ENCODE results near the gene EMX1. TPM values are rescaled to one million over a fixed set of nuclear protein-coding genes. Genes with fewer than 3 reads are reported as not detected.

EMX1 gene
- total RNA-seq, 1 experiment from 2014 or later, result not detected

DNA sequence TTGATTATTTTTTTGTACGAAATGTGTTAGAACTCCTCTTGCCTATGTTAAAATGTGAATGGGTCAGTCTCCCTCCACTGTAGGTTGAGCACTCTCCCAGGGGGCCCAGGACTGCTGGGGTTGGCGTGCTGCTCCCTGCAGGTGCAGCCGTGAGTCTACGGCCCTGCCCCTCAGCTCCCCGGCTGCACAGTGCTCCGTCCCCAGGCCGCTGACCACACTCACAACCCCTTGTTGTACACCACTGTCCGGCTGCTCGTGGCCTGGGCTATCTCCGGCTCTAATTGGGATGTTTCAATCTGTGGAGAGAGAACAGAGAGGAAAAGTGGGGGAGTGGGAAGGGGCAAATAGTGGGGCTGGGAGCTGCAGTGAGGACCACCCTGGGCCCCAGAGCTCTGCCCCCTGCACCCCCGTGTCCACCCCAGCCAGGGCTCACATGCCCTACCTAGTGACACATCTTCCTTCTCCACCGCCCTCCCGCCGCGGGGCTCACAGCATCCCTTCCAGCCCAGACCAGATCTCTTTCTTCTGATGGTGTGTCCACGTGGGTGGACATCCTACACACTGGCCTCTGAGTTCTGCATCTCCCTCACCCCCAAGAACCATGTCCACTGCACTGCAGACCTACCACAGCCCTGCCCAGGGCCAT, 27.6 kb downstream of the EMX1 start:
- Histone ChIP-seq H3K27ac (no peak overlapping the region), H3K36me3 (ENCODE audit: low read depth) (no peaks in the 10 kb centered on the region), H3K9me2 (ENCODE audit: insufficient read depth) (no peaks in the 10 kb centered on the region), H3K27me3 (ENCODE audit: insufficient read depth, low read depth) (no peaks in the 10 kb centered on the region), H3F3A (ENCODE audit: insufficient read depth, low read depth) (no peaks in the 10 kb centered on the region), H3K4me2 (no peak overlapping the region), H2AFZ (no peak overlapping the region), H3K79me2 (ENCODE audit: low read depth) (no peaks in the 10 kb centered on the region), H4K20me1 (ENCODE audit: insufficient read depth) (no peaks in the 10 kb centered on the region; the same call in 1 of the 2 replicates), H3K9me3 (ENCODE audit: insufficient read depth, low read depth) (no peaks in the 10 kb centered on the region), H3K4me3 (no peak overlapping the region), H3K4me1 (replicated peaks; ENCODE audit: insufficient read depth) (no peaks in the 10 kb centered on the region)
- POLR2A ChIA-PET (ENCODE audit: unreplicated experiment), result no interaction called here
- CTCF ChIA-PET, result no interaction called here
- intact Hi-C loops (cut with micrococcal nuclease; ENCODE audit: unreplicated experiment), result no loop called here
- no TSS peak for BruUV-seq (replicated peaks)
- TF ChIP-seq, protein P1, sequence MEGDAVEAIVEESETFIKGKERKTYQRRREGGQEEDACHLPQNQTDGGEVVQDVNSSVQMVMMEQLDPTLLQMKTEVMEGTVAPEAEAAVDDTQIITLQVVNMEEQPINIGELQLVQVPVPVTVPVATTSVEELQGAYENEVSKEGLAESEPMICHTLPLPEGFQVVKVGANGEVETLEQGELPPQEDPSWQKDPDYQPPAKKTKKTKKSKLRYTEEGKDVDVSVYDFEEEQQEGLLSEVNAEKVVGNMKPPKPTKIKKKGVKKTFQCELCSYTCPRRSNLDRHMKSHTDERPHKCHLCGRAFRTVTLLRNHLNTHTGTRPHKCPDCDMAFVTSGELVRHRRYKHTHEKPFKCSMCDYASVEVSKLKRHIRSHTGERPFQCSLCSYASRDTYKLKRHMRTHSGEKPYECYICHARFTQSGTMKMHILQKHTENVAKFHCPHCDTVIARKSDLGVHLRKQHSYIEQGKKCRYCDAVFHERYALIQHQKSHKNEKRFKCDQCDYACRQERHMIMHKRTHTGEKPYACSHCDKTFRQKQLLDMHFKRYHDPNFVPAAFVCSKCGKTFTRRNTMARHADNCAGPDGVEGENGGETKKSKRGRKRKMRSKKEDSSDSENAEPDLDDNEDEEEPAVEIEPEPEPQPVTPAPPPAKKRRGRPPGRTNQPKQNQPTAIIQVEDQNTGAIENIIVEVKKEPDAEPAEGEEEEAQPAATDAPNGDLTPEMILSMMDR (conservative IDR thresholded peaks at IDR 0.05), result no peak
- no peak for TF ChIP-seq EZH2 (IDR thresholded peaks at IDR 0.05; ENCODE audit: low read depth)
- DNase-seq, result no peak

DNA sequence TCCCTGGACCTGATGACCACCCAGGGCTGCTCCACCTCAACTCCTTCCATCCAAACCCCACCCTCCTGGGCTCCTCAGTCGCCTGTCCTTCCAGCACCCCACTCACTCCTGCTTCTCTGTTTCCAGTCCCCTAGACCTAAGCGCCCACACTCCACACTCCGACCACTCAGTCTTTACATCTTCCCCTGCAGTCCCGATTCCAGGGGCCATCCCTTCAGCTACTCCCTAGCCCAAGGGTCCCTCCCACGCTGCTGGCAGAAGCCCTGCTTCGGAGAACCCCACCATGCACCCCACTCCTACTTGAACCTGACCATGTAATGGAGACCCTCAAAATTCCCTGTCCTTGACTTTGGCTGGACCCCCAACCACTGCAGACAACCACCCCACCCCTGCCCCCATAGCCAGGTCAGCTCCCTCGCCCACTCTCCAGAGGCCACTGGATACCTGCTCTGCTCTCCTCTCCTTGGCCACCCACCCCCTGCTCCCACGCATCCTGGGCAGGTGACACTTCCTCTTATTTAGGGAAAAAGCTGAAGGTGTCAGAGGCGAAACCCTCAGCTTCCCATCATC, 28.2 kb downstream of the EMX1 start:
- no peaks in the 10 kb centered on the region for H3F3A ChIP-seq (ENCODE audit: insufficient read depth, low read depth)
- ChIA-PET CTCF (no interaction called here), POLR2A (ENCODE audit: unreplicated experiment) (no interaction called here)
- H3K4me3 ChIP-seq, result no peak overlapping the region
- H3K4me2 ChIP-seq, result no peak overlapping the region
- intact Hi-C loops (cut with micrococcal nuclease; ENCODE audit: unreplicated experiment), result no loop called here
- H2AFZ ChIP-seq, result no peak overlapping the region
- no peaks in the 10 kb centered on the region for H3K9me3 ChIP-seq (ENCODE audit: insufficient read depth, low read depth)
- H3K4me1 ChIP-seq (replicated peaks; ENCODE audit: insufficient read depth), result no peaks in the 10 kb centered on the region
- no peak overlapping the region for H3K27ac ChIP-seq
- no peak for DNase-seq
- H3K36me3 ChIP-seq (ENCODE audit: low read depth), result no peaks in the 10 kb centered on the region
- H3K79me2 ChIP-seq (ENCODE audit: low read depth), result no peaks in the 10 kb centered on the region
- no peaks in the 10 kb centered on the region for H3K27me3 ChIP-seq (ENCODE audit: insufficient read depth, low read depth)
- no TSS peak for BruUV-seq (replicated peaks)
- no peak for TF ChIP-seq EZH2 (IDR thresholded peaks at IDR 0.05; ENCODE audit: low read depth)
- TF ChIP-seq, protein P1 (conservative IDR thresholded peaks at IDR 0.05), result no peak
- H4K20me1 ChIP-seq (ENCODE audit: insufficient read depth), result no peaks in the 10 kb centered on the region; the same call in 1 of the 2 replicates
- no peaks in the 10 kb centered on the region for H3K9me2 ChIP-seq (ENCODE audit: insufficient read depth)

- DNase-seq, result no peak
- no peaks in the 10 kb centered on the region for H3K4me1 ChIP-seq (replicated peaks; ENCODE audit: insufficient read depth)
- H3K9me2 ChIP-seq (ENCODE audit: insufficient read depth), result no peaks in the 10 kb centered on the region
- no TSS peak for BruUV-seq (replicated peaks)
- H3K79me2 ChIP-seq (ENCODE audit: low read depth), result no peaks in the 10 kb centered on the region
- H3K4me3 ChIP-seq, result no peak overlapping the region
- no peaks in the 10 kb centered on the region for H3K9me3 ChIP-seq (ENCODE audit: insufficient read depth, low read depth)
- ChIA-PET CTCF (no interaction called here), POLR2A (ENCODE audit: unreplicated experiment) (no interaction called here)
- intact Hi-C loops (cut with micrococcal nuclease; ENCODE audit: unreplicated experiment), result no loop called here
- H3K27ac ChIP-seq, result no peak overlapping the region
- no peak overlapping the region for H2AFZ ChIP-seq
- no peaks in the 10 kb centered on the region for H3K27me3 ChIP-seq (ENCODE audit: insufficient read depth, low read depth)
- no peaks in the 10 kb centered on the region; the same call in 1 of the 2 replicates for H4K20me1 ChIP-seq (ENCODE audit: insufficient read depth)
- no peaks in the 10 kb centered on the region for H3F3A ChIP-seq (ENCODE audit: insufficient read depth, low read depth)
- no peak overlapping the region for H3K4me2 ChIP-seq
- no peaks in the 10 kb centered on the region for H3K36me3 ChIP-seq (ENCODE audit: low read depth)
- TF ChIP-seq, protein P1 (conservative IDR thresholded peaks at IDR 0.05), result no peak
- TF ChIP-seq EZH2 (IDR thresholded peaks at IDR 0.05; ENCODE audit: low read depth), result no peak
These were observed 29.1 kb downstream of the EMX1 start for GRCh38 chr2:72946466-72946865.
